GM21619 (cell line): ENCODE results near the gene MCEMP1.

Experiments
- ATAC-seq: cut with Tn5 transposase; IDR thresholded peaks from one replicate; pipeline ENCODE4 v1.9.1; 2021; ENCODE audit not compliant: unreplicated experiment

MCEMP1 gene

DNA sequence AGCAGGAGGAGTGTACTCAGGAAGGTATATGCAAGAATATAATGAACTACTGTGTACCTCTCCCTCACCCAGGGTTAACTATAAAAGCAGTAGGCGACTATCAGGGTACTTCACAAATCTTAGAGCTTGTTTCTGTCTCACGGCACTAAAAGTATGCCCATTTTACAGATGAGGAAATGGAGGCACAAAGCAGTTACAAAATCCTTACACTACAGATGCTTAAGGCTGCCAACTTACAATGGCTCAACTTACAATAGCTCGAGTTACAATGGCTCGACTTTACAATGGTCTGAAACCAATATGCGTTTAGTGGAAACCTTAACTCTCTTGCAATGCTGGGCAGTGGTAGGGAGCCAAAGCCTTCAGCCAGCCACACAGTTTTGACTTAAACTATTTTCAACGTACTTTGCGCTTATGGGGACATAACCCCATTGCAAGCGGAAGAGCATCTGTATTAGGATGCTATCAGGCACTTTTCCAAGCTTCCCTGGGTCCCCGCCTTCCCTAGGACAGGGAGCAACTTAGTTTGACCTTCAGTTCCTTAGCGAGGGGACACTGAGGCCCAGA lies 20.9 kb downstream of the MCEMP1 start:
- no peak for ATAC-seq

DNA sequence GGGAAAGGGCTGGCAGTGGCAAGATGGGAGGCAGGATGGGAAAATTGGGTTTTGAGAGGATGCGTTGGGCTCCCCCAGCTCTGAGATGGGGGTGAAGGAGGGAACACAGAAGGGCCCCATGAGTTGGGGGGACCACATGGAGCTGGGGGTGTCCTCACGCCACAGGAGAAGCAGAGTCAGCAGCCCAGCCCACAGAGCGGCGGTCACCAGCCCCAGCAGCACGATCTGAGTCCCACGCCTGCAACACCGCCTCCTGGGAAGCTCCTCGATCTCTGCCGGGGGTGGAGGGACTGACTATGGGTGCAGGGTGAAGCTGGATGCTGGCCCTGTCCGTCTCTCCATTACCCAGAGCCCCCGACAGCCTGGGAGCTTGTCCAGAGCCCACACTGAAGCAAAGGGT lies 21.7 kb downstream of the MCEMP1 start:
- ATAC-seq: no peak

- ATAC-seq: no peak
Measured at GRCh38 chr19:7699003-7699402, 22.1 kb downstream of the MCEMP1 start.

DNA sequence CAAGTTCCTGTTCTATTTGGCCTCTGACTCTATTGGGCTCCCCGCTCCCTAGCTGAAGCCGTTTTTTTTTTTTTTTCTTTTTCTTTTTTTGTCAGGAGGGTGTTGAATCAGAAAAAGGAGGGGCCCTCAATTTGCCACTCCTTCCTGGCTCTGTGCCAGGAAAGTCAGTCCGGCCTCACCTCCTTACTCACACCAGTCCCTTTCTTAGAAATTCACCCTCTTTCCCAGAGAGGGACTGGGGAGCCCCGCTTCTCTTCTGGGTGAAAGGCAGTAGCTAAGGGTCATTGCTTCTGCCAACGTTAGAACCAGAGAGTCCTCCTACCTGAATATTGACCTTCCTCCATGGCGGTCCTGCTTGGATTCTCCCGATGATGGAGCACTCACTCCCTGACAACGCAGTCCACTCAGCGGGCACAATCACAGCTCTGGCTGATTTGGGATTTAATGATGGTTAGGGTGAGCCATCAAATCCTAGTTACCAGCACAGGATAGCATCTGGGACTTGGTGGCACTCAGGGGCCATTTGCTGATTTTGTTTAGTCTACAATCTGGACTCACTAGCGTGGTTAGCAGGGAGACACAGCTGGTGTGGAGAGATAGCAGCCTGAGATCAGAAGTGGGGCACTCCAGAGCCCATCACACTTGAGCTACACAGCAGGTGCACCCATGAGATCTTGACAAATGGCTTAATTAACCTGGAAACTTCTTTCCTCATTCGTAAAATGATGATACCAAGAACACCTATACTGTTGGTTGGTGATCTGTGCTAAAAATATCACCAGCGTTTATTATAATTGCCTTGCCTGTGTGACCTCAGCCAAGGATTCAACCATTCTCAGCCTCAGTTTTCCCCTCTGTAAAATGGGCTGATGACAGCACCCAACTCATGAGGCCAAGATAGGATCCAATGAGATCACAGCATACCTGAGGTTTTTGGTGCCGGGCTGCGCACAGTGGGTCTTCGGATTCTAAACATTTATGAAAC lies 22.8 kb downstream of the MCEMP1 start:
- no peak for ATAC-seq

GRCh38 chr19:7701049-7701653 lies 24.3 kb downstream of the MCEMP1 start:
- ATAC-seq: no peak

DNA sequence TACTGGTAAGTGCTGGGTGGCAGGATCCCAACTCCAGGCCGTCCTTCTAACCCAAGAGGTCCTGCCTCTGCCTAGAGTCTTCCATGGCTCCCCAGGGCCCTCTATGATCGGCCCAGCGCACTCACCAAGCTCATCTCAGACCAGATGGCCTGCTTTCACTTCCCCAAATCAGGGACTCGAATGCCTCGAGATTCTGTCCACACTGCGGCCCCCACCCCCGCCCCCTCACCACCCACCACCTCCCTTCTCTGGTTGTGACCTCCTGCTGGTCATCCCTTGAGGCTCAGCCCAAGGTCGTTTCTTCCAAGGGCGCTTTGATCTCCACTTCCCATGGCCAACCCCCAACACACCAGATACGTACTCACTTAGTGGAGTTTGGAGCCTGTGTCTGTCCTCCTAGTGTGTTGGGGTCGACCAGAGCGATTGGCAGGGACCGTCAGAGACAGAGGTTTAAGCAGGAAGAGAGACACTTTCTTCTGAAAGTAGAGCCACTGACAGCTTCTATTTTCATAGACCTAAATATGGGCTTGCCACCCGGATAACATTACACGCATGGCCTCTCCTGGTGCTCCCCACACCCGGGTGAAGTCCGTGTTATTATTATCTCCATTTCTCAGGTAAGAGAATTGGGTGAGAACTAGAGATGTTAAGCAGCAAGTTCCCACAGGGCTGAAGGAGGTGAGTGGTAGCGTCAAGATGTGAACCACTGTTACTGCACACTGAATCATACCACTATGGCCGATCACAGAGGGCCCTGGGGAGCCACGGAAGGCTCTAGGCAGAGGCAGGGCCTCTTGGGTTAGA lies 25.0 kb downstream of the MCEMP1 start, which contains the start of gene FCER2:
TSS of gene FCER2 (minus strand) at position 478 of the 804 bp plus-strand sequence. CDS start 2,371 bp downstream, outside the sequence.
- peak; percentile 47 for ATAC-seq

DNA sequence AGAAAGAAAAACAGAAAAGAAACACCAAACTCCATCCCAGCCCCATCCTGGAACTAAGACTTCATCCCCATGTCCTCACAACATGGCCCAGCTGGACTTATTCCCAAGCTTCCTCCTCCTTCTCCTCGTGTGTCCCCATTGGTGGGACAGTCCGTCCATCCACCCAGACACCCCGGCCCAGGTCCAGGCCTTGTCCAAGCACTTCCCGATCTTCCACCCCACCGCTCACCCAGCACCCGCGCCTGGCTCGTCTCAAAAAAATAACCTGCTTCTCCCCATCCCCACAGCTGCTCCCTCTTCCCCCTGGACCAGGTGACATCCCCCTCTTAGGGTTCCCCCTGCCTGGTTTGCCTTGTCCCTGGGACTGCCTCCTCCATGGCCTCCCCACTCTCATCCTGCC lies 26.4 kb downstream of the MCEMP1 start:
- ATAC-seq: no peak

GRCh38 chr19:7704280-7705060 lies 27.6 kb downstream of the MCEMP1 start:
- ATAC-seq: no peak

- no peak for ATAC-seq
Measured at GRCh38 chr19:7705387-7706187, 28.7 kb downstream of the MCEMP1 start.

GRCh38 chr19:7706188-7706954 lies 29.5 kb downstream of the MCEMP1 start:
- no peak for ATAC-seq

DNA sequence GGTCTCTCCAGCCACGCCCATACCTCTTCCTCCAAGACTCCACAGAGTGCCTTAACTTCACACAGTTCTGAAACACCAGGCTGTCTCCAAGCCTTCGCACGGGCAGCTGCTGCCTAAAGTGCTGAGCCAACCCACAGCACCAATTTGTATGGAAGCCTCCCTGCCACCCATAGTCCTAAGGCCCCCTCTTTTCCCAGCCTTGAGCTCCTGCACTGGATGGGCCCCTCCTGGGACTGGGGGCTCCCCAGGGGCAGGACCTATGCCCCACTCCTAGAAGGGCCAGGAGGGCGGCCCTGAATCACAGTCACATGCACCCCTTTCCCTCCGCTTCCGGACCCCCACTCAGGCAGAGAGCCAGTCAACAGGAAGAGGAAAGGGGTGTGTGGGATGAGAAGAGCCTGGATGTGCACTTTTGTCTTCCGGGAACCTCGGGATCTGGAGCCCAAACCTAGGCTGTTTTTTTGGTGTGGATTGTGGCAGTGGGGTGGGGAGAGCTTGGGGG lies 30.1 kb downstream of the MCEMP1 start:
- no peak for ATAC-seq

DNA sequence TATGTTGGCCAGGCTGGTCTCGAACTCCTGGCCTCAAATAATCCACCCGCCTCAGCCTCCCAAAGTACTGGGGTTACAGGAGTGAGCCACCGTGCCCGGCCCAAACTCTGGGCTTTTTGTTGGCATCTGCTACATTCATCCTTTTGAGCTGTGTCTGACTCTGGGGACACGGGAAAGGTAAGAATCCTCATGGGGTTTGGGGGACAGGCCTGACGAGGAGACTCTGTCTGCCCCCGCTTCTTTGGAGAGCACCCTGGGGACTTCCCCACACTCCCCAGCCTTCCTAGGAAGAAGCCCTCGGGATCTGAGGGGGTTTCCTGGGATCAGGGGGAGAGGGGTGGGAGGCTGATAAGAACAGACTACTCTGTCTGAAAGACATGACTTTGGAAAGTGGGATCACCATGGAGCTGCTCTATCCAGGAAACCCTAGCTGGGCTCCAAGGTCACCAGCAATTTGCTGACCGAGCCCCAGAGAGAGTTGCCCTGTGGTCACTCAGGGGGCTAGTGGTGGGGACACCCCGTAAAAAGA lies 33.1 kb downstream of the MCEMP1 start:
- no peak for ATAC-seq

DNA sequence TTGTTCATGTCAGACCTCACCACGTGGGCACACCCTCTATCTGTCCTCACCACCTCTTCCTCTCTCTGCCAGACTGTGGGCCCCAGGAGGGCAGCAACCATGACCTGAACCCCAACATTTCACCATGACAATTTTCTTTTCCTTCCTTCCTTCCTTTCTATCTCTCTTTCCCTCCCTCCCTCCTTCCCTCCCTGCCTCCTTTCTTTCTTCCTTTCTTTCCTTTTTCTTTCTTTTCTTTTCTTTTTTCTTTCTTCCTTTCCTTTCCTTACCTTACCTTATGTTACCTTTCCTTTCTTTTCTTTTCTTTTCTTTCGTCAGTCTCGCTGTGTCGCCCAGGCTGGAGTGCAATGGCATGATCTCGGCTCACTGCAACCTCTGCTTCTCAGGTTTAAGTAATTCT lies 33.7 kb downstream of the MCEMP1 start:
- no peak for ATAC-seq

- no peak for ATAC-seq
Measured at GRCh38 chr19:7715671-7716070, 38.8 kb downstream of the MCEMP1 start.

DNA sequence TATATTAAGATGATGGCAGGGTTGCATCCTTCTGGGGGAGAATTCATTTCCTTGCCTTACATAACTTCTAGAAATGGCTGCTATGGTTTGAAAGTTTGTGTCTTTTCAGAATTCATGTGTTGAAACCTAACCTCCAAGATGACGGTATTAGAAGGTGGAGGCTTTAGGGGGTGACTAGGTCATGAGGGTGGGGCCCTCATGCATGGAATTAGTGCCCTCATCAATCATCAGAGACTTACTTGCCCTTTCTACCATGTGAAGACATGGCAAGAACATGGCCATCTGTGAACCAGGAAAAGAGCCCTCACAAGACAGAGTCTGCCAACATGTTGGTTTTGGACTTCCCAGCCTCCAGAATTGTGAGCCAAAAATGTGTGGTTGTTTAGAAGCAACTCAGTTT lies 39.9 kb downstream of the MCEMP1 start:
- no peak for ATAC-seq

- no peak for ATAC-seq
Measured at GRCh38 chr19:7718668-7719067, 41.8 kb downstream of the MCEMP1 start.

DNA sequence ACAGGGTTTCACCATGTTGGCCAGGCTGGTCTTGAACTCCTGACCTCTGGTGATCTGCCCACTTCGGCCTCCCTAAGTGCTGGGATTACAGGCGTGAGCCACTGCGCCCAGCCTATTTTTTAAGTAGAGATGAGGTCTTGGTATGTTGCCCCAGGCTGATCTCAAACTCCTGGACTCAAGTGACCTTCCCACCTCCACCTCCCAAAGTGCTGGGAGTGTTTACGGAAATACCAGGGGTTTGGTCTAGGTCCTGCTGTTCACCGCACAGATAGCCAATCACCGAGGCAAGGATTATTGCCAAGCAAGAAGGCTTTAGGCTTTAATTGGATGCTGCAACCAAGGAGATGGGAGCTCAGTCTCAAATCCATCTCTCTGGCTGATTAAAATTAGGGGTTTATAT lies 43.5 kb downstream of the MCEMP1 start:
- ATAC-seq: no peak

GRCh38 chr19:7722231-7722651 lies 45.4 kb downstream of the MCEMP1 start:
- no peak for ATAC-seq
